DND-41 (cell line): ENCODE measurements around the gene PRRT2.

Experiments used
- EZH2 ChIP-seq: IDR thresholded peaks from 3 replicates; pipeline ENCODE4 v1.6.1; 2012; ENCODE audit warnings: borderline replicate concordance, low read depth, mild to moderate bottlenecking, moderate library complexity, low read length, inconsistent platforms; ENCODE audit not compliant: severe bottlenecking
- TF ChIP-seq, protein P1 (sequence below): IDR thresholded peaks from 2 replicates; pipeline ENCODE4 v1.5.1; 2012; ENCODE audit warnings: borderline replicate concordance, low read length, moderate library complexity, mild to moderate bottlenecking; ENCODE audit not compliant: poor library complexity, severe bottlenecking; ENCODE audit errors: extremely low read depth

DNA sequence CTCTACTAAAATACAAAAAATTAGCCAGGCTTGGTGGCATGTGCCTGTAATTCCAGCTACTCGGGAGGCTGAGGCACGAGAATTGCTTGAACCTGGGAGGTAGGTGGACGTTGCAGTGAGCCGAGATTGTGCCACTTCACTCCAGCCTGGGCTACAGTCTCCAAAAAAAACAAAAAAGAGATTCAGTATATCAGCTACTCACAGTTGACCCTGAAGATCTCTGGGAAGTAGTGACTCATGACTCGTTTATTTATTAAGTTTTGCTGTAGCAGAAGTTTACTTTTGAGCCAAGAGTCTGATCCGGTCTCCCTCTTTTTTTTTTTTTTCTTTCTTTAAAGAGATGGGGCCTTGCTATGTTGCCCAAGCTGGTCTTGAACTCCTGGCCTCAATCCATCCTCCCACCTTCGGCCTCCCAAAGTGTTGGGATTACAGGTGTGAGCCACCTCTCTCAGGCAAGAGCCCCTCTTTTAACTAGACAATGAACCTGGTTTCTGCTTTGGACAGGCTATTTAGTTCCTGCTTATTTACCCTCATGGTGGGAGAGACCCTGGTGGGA is 12.7 kb downstream of the PRRT2 start:
- TF ChIP-seq, protein P1, sequence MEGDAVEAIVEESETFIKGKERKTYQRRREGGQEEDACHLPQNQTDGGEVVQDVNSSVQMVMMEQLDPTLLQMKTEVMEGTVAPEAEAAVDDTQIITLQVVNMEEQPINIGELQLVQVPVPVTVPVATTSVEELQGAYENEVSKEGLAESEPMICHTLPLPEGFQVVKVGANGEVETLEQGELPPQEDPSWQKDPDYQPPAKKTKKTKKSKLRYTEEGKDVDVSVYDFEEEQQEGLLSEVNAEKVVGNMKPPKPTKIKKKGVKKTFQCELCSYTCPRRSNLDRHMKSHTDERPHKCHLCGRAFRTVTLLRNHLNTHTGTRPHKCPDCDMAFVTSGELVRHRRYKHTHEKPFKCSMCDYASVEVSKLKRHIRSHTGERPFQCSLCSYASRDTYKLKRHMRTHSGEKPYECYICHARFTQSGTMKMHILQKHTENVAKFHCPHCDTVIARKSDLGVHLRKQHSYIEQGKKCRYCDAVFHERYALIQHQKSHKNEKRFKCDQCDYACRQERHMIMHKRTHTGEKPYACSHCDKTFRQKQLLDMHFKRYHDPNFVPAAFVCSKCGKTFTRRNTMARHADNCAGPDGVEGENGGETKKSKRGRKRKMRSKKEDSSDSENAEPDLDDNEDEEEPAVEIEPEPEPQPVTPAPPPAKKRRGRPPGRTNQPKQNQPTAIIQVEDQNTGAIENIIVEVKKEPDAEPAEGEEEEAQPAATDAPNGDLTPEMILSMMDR = no peak
- TF ChIP-seq EZH2 = no peak
